GM19455 (cell line): Measurements from ENCODE around the gene MYO18A.
"Not testable (repeated sequence)": the region's sequence is repeated elsewhere in the genome, so short reads cannot be mapped to it uniquely, and the experiment has no call there.

Experiments
- ATAC-seq: cut with Tn5 transposase; IDR thresholded peaks from one replicate; pipeline ENCODE4 v1.9.1; 2021; ENCODE audit not compliant: unreplicated experiment

MYO18A gene

GRCh38 chr17:29148257-29148789 lies 31.9 kb downstream of the MYO18A start:
- ATAC-seq, result no peak

GRCh38 chr17:29147682-29148081 lies 32.5 kb downstream of the MYO18A start:
- ATAC-seq, result no peak

- ATAC-seq, result not testable (repeated sequence)
Observed at GRCh38 chr17:29147228-29147627, 33.0 kb downstream of the MYO18A start.

GRCh38 chr17:29146369-29146972 lies 33.7 kb downstream of the MYO18A start:
- no peak for ATAC-seq

GRCh38 chr17:29145289-29146073 lies 34.7 kb downstream of the MYO18A start:
- no peak for ATAC-seq

GRCh38 chr17:29143894-29144293 lies 36.3 kb downstream of the MYO18A start:
- ATAC-seq, result no peak

GRCh38 chr17:29141514-29141876 lies 38.7 kb downstream of the MYO18A start:
- no peak for ATAC-seq

GRCh38 chr17:29140631-29141513 lies 39.3 kb downstream of the MYO18A start:
- ATAC-seq, result peak; percentile 12

GRCh38 chr17:29140051-29140621 lies 40.1 kb downstream of the MYO18A start:
- ATAC-seq, result peak; percentile 52

- ATAC-seq, result no peak
Observed at GRCh38 chr17:29138971-29139691, 41.1 kb downstream of the MYO18A start.

- no peak for ATAC-seq
Observed at GRCh38 chr17:29138184-29138955, 41.8 kb downstream of the MYO18A start.

GRCh38 chr17:29136998-29137730 lies 43.0 kb downstream of the MYO18A start:
- no peak for ATAC-seq

- ATAC-seq, result no peak
Observed at GRCh38 chr17:29135464-29135863, 44.7 kb downstream of the MYO18A start.

- no peak for ATAC-seq
Observed at GRCh38 chr17:29133121-29133713, 47.0 kb downstream of the MYO18A start.

GRCh38 chr17:29131814-29132682 lies 48.1 kb downstream of the MYO18A start:
- ATAC-seq, result no peak

GRCh38 chr17:29129731-29130130 lies 50.5 kb downstream of the MYO18A start:
- ATAC-seq, result no peak

- ATAC-seq, result no peak
Observed at GRCh38 chr17:29127840-29128239, 52.4 kb downstream of the MYO18A start.
